GM20000 (cell line): ENCODE results near the gene HINFP.

Experiments
- DNase-seq: peaks from one replicate; pipeline ENCODE4 v3.0.0; 2012; ENCODE audit warnings: low spot score
- TF ChIP-seq, protein P1 (sequence below): IDR thresholded peaks from 2 replicates; pipeline ENCODE4 v1.5.1; 2012; ENCODE audit warnings: mild to moderate bottlenecking, control low read depth; ENCODE audit errors: extremely low read depth, missing control alignments

HINFP gene

GRCh38 chr11:119108146-119108856 lies 13.1 kb upstream of the HINFP start:
- TF ChIP-seq, protein P1, sequence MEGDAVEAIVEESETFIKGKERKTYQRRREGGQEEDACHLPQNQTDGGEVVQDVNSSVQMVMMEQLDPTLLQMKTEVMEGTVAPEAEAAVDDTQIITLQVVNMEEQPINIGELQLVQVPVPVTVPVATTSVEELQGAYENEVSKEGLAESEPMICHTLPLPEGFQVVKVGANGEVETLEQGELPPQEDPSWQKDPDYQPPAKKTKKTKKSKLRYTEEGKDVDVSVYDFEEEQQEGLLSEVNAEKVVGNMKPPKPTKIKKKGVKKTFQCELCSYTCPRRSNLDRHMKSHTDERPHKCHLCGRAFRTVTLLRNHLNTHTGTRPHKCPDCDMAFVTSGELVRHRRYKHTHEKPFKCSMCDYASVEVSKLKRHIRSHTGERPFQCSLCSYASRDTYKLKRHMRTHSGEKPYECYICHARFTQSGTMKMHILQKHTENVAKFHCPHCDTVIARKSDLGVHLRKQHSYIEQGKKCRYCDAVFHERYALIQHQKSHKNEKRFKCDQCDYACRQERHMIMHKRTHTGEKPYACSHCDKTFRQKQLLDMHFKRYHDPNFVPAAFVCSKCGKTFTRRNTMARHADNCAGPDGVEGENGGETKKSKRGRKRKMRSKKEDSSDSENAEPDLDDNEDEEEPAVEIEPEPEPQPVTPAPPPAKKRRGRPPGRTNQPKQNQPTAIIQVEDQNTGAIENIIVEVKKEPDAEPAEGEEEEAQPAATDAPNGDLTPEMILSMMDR = no peak
- DNase-seq = peak; percentile 58

DNA sequence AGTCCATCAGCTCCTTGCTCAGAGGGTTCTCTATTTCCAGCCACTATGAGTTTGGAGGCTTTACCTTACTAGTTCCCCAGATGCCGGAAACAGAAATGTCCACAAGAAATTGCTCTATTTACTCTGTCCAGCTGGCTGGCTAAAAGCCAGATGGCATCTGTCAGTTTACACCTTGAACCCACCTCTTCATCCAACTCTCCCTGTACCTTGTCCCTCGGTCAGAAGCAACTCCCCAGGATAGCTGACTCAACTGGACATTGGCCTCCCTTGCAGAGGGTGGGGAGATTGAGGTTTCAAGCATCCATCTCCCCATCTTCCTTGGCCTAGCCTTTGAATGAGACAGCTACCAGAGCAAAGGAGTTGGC lies 12.5 kb upstream of the HINFP start:
- TF ChIP-seq, protein P1 = no peak
- no peak for DNase-seq

DNA sequence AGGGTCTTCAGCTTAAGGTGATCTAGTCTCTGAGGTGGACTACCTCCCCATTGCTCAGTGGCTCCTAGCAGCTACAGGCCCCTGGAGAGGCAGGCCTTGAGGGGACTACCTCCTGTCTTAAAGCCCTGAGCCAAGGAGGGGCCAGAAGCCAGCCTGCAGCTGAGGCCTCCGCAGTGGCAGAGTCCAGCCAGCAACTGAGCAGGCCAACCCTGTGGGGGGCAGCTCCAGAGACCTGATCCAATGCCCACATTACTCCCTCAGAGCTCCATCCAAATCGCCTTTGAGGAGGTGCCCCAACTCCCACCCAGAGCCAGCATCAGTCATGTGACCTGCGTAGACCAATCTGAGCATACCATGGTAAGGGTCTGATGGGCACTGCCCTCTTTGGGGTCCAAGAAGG lies 11.5 kb upstream of the HINFP start:
- DNase-seq = no peak
- TF ChIP-seq, protein P1 = no peak

DNA sequence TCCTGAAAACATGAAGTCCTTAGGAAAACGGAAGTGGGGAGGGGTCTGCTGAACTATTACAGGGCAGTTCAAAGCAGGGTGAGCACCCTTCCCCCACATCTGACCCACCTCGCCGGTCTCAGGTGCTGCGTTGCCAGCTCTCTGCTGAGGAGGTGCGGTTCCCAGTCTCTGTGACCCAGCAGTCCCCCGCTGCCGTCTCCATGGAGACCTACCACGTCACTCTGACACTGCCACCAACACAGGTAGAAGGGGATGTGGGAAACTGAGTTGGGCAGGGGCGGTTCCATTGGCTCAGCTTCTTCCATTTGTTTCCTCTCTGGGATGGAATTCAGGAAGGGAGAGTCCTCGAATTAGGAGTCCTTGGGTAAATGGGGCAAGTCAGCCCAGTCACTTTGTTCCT lies 10.9 kb upstream of the HINFP start:
- DNase-seq = no peak
- TF ChIP-seq, protein P1 = no peak

DNA sequence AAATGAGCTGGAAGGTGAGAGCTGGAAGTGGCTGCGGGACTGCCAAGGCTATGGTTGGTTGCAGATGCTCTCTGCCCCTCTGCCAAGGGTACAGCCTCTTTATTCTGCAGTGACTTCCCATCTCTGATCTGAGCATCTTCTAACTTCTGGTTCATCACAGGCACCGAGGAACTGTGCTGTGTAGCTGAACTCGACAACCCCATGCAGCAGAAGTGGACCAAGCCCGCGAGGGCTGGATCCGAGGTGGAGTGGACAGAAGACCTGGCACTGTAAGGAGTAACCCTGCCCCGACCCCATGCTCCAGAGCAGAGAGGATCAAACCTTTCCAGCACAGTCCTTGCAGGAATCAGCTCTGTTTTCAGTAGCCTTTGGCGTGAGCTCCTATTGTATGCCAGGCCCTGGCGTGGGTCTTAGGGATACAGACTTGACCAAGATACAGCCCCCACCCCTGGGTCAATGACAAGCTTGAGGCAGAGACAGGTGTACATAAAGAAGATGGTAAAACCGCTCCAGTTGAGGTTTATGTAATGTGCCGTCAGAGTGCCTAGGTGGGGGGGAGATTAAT lies 9.9 kb upstream of the HINFP start:
- TF ChIP-seq, protein P1 = no peak
- no peak for DNase-seq

- TF ChIP-seq, protein P1 = no peak
- no peak for DNase-seq
Measured at GRCh38 chr11:119112314-119113020, 8.9 kb upstream of the HINFP start.

GRCh38 chr11:119113716-119114115 lies 7.7 kb upstream of the HINFP start:
- TF ChIP-seq, protein P1 = no peak
- DNase-seq = no peak
